ENCODE data around the gene TRMT61B.

GRCh38 chr2:28869494-28870145, 489 bp downstream of the TRMT61B start:
- TF ChIP-seq CTCF (IDR thresholded peaks at IDR 0.05), result no peak
- TF ChIP-seq POLR2A (IDR thresholded peaks at IDR 0.05), result no peak
- TF ChIP-seq EP300 (IDR thresholded peaks at IDR 0.05), result no peak
- no peak for TF ChIP-seq POLR2AphosphoS5 (IDR thresholded peaks at IDR 0.05)
